ENCODE data around the gene SPACA9.

SPACA9 gene

DNA sequence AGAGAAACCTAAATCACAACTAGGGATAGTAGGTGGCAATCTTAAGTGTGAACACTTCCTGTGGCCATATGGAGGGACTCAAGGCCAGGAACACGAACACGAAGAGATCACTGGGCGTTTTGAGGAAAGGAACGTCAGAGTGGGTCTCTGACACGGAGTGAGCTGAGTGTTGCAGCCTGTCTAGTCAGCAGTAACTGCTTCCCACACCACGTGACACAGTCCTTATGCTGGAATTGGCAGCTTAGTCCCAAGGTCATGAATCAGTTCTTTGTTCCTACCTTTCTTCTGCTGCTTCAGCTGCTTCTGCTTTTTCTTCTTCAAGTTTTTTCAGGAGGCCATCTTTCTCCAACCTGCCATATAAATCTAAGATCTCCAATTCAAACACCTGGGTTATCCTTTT lies 18.2 kb downstream of the SPACA9 start:
- no peaks in the 10 kb centered on the region for H3K27me3 ChIP-seq (ENCODE audit: insufficient read depth, low read length, poor library complexity)
- no peak overlapping the region for H3K9ac ChIP-seq (ENCODE audit: low read depth, low read length)
- H3K4me2 ChIP-seq (ENCODE audit: insufficient read depth, low read length) = no peak overlapping the region
- ATAC-seq (ENCODE audit: insufficient read depth, low read depth) (no peak), DNase-seq (no peak)
- no peak overlapping the region for H2AFZ ChIP-seq (ENCODE audit: low read depth, low read length)
- no peaks in the 10 kb centered on the region for H3K79me2 ChIP-seq (ENCODE audit: insufficient read depth, low read length)
- no peak for TF ChIP-seq EZH2 (IDR thresholded peaks at IDR 0.05; ENCODE audit: borderline replicate concordance, low read depth, low read length, severe bottlenecking)
- TF ChIP-seq, protein P1, sequence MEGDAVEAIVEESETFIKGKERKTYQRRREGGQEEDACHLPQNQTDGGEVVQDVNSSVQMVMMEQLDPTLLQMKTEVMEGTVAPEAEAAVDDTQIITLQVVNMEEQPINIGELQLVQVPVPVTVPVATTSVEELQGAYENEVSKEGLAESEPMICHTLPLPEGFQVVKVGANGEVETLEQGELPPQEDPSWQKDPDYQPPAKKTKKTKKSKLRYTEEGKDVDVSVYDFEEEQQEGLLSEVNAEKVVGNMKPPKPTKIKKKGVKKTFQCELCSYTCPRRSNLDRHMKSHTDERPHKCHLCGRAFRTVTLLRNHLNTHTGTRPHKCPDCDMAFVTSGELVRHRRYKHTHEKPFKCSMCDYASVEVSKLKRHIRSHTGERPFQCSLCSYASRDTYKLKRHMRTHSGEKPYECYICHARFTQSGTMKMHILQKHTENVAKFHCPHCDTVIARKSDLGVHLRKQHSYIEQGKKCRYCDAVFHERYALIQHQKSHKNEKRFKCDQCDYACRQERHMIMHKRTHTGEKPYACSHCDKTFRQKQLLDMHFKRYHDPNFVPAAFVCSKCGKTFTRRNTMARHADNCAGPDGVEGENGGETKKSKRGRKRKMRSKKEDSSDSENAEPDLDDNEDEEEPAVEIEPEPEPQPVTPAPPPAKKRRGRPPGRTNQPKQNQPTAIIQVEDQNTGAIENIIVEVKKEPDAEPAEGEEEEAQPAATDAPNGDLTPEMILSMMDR (IDR thresholded peaks at IDR 0.05; ENCODE audit: borderline replicate concordance, extremely low read depth, low read length, poor library complexity, severe bottlenecking) = no peak
- no peaks in the 10 kb centered on the region for H3K9me3 ChIP-seq (ENCODE audit: insufficient read depth, low read length, severe bottlenecking)
- H3K4me1 ChIP-seq (ENCODE audit: insufficient read depth, low read length) = peaks cover 8% of the 10 kb centered on the region
- no peaks in the 10 kb centered on the region for H4K20me1 ChIP-seq (ENCODE audit: insufficient read depth, low read length)
- H3K4me3 ChIP-seq (ENCODE audit: low read depth in 1 of 2, low read length in 2 of 2) = no peak overlapping the region
- H3K27ac ChIP-seq (ENCODE audit: low read length) = no peak overlapping the region
- H3K36me3 ChIP-seq (ENCODE audit: insufficient read depth, low read length) = peaks cover 61% of the 10 kb centered on the region

DNA sequence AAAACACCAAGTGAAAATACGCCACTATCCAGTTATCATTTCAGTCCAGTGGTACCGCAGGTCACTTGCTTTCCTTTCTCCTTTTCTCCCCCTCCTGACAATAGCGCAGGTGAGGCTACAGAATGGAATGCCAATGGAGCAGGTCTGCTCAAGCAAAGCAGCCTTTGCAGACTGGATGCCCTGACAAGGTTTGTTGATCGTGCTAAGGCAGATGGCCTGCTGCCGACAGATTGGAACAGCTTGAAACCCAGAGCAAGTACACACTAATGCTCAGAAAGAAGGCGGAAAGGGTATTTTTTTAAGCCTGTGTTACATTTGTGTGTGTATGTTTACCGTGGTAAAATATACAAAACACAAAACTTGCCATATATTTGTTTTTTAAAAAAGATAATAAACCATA lies 19.4 kb downstream of the SPACA9 start:
- no peak overlapping the region for H3K9ac ChIP-seq (ENCODE audit: low read depth, low read length)
- no peak overlapping the region for H3K4me2 ChIP-seq (ENCODE audit: insufficient read depth, low read length)
- H4K20me1 ChIP-seq (ENCODE audit: insufficient read depth, low read length) = no peaks in the 10 kb centered on the region
- peaks cover 8% of the 10 kb centered on the region for H3K4me1 ChIP-seq (ENCODE audit: insufficient read depth, low read length)
- peaks cover 66% of the 10 kb centered on the region for H3K36me3 ChIP-seq (ENCODE audit: insufficient read depth, low read length)
- TF ChIP-seq, protein P1 (IDR thresholded peaks at IDR 0.05; ENCODE audit: borderline replicate concordance, extremely low read depth, low read length, poor library complexity, severe bottlenecking) = no peak
- TF ChIP-seq EZH2 (IDR thresholded peaks at IDR 0.05; ENCODE audit: borderline replicate concordance, low read depth, low read length, severe bottlenecking) = no peak
- H3K9me3 ChIP-seq (ENCODE audit: insufficient read depth, low read length, severe bottlenecking) = no peaks in the 10 kb centered on the region
- no peak overlapping the region for H3K27ac ChIP-seq (ENCODE audit: low read length)
- no peak overlapping the region for H2AFZ ChIP-seq (ENCODE audit: low read depth, low read length)
- H3K79me2 ChIP-seq (ENCODE audit: insufficient read depth, low read length) = no peaks in the 10 kb centered on the region
- H3K27me3 ChIP-seq (ENCODE audit: insufficient read depth, low read length, poor library complexity) = no peaks in the 10 kb centered on the region
- ATAC-seq (ENCODE audit: insufficient read depth, low read depth) (no peak), DNase-seq (no peak)
- H3K4me3 ChIP-seq (ENCODE audit: low read depth in 1 of 2, low read length in 2 of 2) = no peak overlapping the region

DNA sequence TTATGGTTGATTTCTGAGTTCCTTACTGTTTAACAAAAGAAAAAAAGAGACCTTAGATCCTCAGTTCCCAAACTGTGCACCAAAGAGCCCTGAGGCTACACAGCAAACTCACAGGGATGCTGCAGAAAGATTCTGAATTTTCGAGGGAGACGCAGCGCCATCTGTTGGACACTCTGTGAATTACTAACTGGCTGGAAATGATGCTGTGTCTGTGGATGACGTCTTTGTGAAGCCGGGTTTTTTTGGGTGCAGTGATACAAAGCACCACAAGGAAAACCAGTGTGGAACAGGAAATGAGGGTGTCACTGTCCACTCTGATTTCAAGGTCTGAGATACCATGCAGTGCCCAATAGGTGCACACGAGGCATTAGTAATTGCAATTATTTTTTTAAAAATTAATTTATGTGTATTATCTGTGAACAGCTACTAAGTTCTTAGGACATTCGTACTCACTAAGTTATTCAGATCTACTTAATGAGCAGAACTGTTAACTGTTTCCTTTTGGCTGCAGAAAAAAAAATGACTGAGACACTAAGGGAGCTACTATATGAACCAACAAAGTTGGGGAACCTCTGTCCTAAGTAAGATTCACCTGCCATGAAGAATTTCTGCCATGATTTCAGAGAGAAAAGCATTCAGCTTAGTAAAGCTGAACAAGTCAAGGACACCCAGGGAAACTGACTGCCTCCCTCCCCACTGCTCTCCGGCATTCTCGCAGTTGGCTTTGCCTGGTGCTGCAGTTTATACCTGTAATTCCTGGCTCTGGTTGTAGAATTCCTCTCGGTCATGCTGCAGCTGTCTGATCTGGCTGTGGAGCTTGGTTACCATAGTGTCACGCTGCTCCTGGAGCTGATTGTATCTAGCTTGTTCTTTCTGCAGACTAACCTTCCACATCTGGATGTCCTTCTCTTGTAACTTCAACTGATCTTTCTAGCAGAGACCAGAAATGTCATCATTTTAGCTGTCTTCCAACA lies 23.4 kb downstream of the SPACA9 start:
- Histone ChIP-seq H3K27ac (ENCODE audit: low read length) (0 out of 2 replicates have a peak overlapping the region, but pooled peaks have one; percentile 56), H4K20me1 (ENCODE audit: insufficient read depth, low read length) (no peaks in the 10 kb centered on the region), H3K36me3 (ENCODE audit: insufficient read depth, low read length) (peaks cover 69% of the 10 kb centered on the region), H3K9me3 (ENCODE audit: insufficient read depth, low read length, severe bottlenecking) (no peaks in the 10 kb centered on the region), H3K27me3 (ENCODE audit: insufficient read depth, low read length, poor library complexity) (no peaks in the 10 kb centered on the region), H3K4me1 (ENCODE audit: insufficient read depth, low read length) (peaks cover 8% of the 10 kb centered on the region), H3K9ac (ENCODE audit: low read depth, low read length) (no peak overlapping the region), H3K4me2 (ENCODE audit: insufficient read depth, low read length) (no peak overlapping the region), H3K4me3 (ENCODE audit: low read depth in 1 of 2, low read length in 2 of 2) (no peak overlapping the region), H3K79me2 (ENCODE audit: insufficient read depth, low read length) (no peaks in the 10 kb centered on the region), H2AFZ (ENCODE audit: low read depth, low read length) (no peak overlapping the region)
- DNase-seq (peak; percentile 85), ATAC-seq (ENCODE audit: insufficient read depth, low read depth) (peak; percentile 94)
- no peak for TF ChIP-seq EZH2 (IDR thresholded peaks at IDR 0.05; ENCODE audit: borderline replicate concordance, low read depth, low read length, severe bottlenecking)
- TF ChIP-seq, protein P1 (IDR thresholded peaks at IDR 0.05; ENCODE audit: borderline replicate concordance, extremely low read depth, low read length, poor library complexity, severe bottlenecking) = peak; percentile 91

Measured in DND-41 (cell line).